ENCODE data around the gene TSSK2.

Gene TSSK2

DNA sequence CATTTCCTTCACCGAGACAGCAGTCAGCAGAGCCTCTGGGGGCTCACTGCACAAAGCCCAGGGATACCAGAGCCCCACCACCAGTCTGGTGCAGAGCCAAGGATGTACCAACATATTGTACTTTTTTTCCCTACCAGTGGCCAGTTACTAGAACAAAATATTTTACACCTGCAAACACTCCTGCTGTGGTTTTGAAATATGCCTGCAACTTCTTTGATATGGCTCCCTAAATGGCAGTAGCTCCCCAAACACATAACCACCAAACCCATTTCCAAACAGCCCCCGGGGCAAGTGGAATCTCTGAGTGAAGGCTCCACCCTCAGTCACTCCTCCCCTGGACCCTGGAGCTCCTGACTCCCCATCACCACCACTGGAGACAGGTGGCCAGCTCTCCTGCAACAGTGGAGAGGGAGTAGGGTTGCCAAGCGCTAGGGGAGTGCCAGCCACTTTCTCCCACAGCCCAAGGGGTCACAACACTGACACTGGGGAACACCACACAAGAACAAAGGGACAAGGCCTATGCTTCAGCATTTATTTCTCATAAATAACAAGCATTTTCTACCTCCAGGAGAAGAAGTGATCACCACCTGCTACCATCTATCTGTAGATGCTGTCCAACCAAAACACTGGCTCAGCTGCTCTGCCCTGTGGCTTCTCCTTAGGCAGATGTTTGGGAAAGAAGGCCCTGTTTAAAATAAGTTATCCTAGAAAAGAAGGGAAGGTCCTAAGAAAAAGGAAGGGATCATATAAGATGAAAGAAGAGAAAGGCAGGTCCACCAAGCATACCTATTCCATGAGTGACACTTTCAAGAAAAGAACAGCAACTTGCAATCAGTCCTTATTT is 24.0 kb upstream of the TSSK2 start:
- no peak for DNase-seq

DNA sequence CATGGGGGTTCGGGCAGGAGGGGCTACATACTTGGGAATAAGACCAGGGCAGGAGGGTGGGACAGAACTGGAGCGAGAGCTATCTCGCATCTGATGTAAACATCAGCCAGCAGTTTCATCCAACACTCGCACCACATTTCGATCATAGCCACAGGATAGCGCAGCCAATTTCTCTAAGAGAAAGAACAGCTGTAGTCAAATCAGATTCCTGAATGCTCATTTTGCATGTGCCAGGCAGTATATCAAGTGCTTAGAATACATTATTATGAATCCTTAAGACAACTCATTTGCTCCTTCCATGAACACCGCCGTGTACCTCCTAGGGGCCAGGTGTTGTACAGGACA is 23.4 kb upstream of the TSSK2 start:
- DNase-seq, result no peak

DNA sequence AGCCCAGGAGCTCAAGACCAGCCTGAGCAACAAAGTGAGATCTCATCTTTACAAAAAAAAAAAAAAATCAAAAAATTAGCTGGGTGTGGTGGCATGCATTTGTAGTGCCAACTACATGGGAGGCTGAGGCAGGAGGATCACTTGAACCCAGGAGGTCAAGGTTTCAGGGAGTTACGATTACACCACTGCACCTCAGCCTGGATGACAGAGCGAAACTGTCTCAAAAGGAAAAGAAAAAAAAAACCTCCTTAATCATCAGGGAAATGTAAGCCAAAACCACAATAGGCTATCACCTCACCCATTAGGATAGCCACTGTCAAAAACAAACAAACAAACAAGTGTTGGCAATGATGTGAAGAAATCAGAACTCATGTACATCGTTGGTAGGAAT is 22.3 kb upstream of the TSSK2 start:
- no peak for DNase-seq

DNA sequence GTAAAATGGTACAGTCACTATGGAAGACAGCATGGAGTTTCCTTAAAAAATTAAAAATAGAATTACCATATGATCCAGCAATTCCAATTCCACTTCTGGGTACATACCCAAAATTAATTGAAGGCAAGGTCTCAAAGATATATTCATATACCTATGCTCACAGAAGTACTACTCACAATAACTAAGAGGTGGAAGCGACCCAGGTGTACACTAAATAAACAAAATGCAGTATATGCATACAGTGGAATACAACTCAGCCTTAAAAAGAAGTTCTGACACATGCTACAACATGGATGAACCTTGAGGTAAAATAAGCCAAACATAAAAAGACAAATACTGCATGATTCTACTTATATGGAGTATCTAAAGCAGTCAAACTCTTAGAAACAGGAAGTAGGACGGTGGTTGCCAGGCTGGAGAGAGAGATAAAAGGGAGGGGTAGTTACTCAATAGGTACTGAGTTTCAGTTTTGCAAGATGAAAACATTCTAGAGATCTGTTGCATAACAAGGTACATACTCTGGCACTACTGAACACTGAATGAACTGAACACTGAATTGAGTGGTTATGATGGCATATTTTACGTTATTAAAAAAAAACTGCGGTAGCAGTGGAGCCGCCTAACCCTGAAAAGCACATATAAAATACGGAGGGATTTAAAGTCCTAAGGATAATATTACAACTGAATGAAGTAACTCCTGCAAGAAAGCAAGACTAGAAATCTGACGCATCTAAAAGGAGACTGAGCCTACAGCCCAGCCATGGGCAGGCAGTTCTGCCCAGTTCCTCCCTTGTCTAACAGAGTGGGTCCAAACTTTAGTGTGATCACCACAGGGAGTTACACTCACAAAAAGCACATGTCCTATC is 21.7 kb upstream of the TSSK2 start:
- DNase-seq, result no peak

DNA sequence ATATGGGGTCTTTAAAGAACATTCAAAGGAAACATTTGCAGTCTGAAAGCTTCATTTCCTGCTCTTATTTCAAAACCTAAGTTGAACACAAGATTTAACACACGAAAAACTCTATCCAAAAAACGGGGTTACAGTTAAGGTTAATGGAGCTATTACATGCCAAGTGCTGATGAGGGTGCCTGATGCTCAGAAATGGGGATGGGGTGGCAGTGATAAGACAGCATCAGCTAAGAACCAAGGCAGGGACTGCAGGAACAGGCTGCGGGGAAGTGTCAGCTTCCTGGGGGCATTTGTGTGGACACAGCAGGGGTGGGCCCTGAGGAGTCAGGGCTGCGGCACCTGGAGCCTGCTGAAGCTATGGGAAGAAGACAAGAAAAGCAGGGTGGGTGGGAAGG is 21.0 kb upstream of the TSSK2 start:
- DNase-seq, result no peak

DNA sequence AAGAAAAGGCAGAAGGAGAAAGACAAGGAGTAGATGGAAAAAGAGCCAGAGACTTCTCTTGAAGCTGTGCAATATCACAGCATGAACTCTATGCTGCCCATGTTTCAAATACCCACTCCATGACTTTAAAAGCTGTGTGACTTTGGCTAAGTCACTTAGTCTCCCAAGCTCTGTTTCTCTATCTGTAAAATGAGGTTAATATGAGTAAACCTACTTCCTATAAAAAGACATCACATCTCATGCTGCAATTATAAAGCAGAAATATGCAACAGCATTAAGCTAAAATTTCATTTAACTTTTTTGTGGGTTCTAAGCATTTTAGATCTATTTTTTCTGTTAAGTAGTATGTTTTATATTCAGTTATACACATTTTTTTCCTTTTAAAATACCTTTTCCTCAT is 20.5 kb upstream of the TSSK2 start:
- DNase-seq, result no peak

DNA sequence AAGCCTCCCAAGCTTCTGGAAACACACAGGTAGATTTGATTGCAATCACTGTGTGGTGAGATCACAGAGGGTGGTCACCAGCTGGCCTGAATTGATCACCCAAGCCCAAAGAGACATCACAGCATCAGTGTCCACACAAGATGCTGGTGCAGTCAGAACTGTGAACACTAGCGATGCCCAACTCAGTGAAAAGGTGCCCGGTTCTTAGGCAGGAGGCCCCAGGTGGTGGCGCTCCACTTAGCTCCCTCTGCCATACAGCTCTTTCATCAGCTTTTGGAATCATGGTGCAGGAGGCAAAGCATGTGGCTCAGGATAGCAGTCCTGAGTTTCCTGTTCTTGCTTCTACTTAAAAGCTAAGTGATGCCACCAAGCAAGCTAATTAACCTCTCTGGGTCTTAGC is 20.0 kb upstream of the TSSK2 start:
- no peak for DNase-seq

DNA sequence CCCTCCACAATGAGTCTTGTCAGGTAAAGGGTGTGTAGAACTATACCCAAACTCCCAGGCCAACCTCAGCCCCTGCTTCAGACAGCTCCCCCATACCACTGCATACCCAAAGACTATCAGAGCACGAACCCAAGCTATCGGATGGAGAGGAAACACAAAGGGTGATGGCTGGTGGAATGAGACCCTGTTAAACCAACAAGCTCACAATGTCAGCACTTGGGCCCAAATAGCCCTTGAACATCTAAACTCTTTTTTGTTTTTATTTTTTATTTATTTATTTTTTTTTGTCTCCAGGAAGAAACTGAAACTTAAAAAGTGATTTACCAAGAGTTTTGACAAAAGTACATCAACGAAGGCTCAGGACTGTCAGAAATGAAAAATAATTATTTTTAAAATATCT is 19.5 kb upstream of the TSSK2 start:
- no peak for DNase-seq

DNA sequence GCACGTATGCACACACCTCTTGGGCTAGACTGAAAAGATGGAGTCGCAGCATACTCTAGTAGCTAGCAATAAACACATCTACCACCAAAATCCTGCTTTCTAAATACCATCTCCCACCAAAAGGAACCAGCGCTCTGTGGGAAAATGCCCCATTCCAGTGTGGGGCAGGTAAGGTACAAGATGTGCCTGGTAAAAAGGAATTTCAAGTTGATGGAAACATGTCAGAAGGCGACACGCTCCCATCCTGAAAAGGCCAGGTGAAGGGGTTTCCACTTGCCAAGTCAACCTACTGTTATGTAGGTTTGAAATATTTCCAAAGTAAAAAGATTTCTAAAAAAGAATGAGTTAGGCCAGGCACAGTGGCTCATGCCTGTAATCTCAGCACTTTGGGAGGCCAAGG is 17.7 kb upstream of the TSSK2 start:
- DNase-seq, result no peak

DNA sequence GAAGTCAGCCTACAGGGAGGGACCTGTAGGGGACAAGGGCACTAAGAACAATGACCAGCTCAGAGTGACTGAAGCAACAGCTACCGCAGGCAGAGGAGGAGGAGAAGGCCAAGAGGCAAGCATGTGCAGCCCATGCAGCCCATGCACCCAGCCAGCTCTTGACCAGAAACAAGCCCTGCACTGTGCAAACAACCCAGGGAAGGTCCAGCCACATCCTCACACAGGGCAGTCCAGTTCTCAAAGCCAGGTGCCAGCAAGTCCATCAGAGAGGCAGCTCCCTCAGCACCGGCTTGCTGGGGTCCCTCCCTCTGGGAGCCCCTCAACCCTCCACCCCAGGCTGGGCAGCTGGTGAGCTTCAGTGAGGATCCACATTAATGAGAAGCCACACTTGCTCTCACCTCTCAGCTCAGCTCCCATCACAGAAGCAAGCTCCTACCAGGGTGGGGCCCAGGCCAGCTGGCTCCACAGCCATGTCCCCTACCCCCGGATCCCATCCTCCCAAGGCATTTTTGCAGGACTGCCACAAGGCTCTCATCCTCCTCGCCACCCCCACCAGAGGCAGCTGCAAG is 16.0 kb upstream of the TSSK2 start:
- no peak for DNase-seq

DNA sequence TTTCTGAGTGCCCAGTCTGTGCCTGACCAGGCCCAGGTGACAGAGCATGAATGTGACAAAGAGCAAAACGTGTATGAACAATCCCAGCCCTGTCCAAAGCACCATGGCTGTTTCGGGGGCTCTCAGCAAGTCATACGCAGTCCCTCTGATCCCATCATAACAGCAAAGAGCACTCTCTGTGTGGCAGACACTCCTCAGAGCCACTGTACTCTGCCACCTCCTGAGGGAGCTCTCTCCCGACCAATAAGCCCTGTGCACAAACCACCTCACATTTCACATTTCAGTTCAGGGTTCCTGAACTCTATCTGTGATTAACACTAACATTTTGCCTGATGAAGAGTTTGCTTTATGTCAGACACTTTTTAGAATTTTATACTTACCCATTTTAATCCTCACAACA is 15.5 kb upstream of the TSSK2 start:
- DNase-seq, result no peak

DNA sequence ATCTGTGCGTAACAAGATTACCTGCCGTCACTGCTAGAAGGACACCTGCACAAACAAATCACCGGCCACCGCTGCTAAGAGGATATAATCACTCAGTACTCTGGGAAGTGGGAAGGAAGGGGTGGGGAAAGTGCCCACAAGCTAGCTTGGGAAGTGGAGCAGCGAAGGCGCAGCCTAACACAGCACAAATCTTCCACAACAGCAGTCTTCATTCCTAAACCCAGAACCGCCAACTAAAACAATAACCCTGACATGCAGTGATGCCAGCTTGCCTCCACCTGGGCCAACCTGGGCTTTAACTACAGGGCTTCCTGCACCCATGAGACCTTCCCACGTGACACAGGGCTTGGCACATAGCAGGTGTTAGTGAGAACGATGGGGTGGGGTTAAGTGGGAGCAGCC is 14.0 kb upstream of the TSSK2 start:
- DNase-seq, result no peak

DNA sequence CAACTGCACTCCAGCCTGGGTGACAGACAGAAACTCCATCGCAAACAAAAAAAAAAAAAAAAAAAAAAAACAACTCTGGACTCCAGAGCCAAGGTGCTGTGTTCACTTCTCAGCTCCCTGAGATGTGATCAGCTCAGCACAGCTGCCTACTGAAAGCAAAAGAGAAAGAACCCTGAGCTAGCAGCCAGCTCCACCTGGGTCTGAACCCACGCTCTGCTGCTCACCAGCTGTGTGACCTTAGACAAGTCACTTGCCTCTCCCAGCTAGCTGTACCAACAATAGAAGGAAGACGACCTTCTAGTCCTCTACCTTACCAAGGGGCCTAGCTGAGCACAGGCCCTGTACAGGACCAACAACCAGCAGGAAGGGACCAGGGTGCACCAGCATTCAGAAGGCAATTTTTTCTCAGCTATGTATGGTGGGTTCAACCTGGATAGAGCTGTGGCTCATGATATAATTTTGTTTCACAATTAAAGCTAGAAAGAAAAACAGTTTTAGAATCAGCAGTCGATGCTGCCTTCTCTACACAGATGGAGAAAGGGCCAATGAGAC is 12.7 kb upstream of the TSSK2 start:
- no peak for DNase-seq

DNA sequence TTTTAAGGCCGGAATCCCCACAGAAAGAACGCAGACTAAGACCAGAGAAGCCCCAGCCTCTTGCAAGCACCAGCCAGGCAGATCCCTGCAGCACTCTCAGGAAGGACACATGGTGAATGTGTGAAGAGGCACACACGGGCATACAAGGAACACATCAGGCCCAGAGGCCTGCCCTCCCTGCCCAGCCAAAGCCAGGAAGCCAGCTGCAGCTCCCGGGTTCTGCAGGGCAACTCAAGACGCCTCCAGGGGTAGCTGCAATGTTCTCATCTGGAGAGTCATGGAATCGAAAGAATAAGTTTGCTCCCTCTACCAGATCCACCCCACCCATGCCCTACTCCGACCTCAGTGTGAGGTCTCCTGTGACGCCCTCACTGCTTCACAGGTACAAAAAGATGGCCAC is 11.2 kb upstream of the TSSK2 start:
- DNase-seq, result no peak

DNA sequence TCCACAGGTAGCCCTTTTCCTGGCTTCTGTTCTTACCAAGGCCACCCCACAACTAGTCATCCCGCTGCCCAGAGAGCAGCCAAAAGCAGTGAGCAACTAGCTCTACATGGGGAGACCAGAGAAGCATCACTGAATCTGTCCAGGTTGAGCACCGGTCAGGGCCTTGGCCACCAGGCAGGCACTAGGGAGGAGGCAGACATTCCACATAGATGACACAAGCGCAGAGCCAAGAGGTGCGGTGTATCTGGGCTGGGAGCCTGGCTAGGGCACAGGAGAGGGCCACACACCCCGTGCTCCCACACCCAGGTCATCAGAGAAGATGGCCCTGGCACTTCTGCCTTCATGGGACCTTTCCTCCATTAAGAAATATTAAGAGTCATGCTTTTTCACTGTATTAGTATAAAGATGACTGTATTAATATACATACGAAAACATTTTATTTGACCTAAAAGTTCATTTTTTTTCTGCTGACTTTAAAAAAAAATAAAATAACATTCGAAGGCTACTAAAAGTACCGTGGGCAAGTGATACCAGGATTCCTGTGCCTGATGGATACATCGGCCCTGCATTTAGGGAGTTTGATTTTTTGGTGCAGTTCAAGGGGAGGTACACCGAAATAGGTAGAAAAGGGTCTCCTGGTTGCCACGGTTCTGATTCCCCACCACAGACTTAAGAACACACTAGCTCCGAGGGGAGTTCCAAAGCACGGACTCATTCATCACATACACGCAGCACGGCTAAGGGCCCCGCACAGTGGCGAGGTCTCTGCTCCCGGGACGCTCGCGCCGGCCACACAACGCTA is 10.1 kb upstream of the TSSK2 start:
- peak; percentile 91 for DNase-seq

DNA sequence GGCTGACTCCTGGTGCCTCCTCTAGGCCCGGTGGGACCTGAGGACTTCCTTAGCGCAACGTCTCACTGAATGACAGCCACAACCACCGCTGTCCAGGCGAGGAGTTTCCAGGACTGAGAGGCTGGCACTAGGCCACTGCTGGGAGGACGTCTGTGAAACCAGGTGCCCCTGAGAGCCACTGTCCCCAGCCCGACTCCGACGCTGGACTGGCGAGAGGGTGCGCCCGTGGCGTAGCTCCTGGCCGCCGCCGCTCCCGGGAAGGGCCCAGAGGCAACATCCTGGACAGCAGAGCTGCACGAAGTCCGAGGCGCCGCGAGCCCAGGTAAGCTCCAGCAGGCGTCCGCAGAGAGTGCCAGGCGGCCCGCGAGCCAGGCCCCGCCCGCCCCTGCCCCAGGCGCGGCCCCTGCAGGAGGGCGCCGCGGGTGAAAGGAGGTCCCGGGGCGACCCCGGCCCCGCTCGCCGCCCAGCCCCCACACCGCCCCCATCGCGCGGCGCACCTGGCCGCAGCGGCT is 9.4 kb upstream of the TSSK2 start:
- no peak for DNase-seq

DNA sequence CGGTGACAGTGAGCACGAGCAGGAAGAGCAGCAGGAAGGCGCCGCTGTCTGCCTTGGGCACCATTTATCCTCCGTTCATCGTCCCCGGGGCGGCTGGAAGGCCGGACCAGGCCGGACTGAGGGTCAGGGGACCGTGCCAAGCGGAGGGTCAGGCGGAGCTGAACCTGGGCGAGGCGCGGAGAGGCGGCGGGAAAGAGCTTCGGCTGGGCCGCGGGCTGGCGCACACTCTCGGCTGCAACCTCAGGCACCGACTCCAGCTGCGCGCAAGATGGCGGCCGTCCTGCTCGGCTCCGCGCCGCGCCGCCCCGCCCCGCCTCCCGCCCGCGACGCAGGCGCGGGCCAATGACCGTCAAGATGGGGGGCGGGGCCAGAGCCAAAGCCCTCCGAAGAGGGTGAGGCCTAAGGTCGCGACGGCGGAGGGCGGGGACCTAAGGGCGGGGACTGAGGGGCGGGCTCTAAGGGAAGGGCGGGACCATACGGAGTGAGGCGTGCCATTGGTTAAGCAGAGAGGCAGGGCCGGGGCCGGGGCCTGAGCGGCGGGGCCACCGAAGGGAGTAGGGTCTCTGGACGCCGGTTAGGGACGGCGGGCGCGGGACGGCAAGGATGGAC is 8.9 kb upstream of the TSSK2 start, which contains the start of gene DGCR2:
DGCR2 (minus strand) TSS at position 270 of the 609 bp plus-strand sequence; CDS start at position 64, 206 bp downstream.
- DNase-seq, result peak; percentile 95

DNA sequence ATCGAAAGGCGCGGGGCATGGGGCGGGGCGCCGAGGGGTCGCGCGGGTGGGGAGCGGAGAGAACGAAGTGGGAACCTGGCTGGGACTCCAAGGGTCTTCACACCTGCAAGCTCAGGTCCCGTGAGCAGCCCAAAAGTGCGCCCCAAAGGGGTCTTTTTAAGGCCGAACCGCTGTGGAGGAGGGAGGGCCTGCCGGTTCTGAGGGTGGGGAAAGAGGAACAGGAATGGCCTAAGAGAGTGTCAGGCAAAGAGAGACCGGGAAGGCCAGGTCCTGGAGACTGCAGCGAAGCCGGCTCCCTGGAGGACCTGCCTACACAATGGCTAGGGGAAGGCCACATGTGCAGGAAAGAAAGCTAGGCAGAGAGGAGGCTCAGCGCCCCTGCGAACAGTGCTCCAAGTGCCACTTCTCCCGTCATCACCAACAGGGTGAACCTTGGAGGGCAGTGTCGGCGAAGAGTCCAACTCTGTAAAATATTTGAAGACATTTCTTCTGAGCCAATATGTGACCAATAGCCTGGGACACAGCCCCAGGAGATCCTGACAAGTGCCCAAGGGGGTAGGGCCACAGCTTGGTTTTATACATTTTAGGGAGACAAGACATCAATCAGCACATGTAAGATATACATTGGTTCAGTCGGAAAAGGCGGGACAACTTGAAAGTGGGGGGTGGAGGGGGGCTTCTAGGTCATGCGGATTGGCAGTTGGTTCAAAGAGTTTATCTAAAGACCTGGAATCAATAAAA is 8.2 kb upstream of the TSSK2 start:
- peak; percentile 58 for DNase-seq

DNA sequence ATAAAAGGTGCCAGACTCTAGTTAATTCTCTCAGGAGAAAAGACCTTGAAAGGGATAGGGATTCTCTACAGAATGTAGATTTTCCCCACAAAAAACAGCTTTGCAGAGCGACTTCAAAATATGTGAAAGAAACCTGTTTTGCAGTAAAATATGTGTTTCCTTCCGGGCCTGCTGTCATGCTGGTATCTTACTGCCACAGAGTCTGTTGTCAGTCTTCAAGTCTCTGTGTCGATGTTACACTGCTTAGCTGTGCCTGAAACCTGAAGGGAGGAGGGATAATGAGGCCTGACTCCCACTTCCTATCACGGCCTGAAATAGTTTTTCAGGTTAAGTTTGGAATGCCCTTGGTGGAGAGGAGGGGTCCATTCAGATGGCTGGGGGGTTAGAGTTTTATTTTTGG is 7.2 kb upstream of the TSSK2 start:
- no peak for DNase-seq

DNA sequence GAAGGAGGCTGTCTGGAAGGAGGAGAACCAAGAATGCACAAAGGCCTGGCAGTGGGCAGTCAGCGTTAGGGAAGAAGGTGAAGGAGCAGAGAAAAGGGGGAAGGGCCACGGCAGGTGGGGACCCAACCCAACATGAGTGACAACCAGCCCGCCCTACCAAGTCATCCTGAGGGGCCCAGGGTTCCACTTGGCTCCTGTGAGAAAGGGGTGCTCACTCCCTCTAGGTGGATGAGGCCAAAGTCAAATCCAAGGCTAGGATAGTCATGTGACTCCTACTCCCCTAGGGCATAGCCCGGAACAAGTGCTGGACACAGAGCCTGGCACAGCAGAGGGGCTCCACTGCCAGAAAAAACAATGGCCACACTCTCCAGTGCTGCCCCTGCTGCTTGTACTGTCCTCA is 6.7 kb upstream of the TSSK2 start:
- no peak for DNase-seq

DNA sequence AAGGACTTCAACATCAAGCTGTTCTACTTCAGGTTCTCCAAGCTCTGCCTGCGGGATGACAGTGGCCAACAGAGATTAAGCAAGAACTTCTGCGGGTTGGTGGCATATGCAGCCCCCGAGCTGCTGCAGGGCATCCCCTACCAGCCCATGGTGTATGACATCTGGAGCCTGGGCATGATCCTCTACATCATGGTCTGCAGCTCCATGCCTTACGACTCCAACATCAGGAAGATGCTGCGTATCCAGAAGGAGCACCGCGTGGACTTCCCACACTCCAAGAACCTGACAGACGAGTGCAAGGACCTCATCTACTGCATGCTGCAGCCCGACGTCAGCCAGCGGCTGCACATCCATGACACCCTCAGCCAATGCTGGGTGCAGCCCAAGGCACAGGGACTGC is 6.1 kb upstream of the TSSK2 start:
- DNase-seq, result no peak
